Stomach (tissue), 9 donors: ENCODE measurements around the gene FSCN2. TPM values are rescaled to one million over a fixed set of nuclear protein-coding genes. Genes with fewer than 3 reads are reported as not detected.

Source experiments
- DNase-seq, 2 donors: peaks; one replicate each; pipeline versions ENCODE4 v3.0.0 to v3.0.0-alpha.2; 2013 to 2019
- H3K27ac ChIP-seq, 5 donors: fragments of 200-600 bp in 4 of 5; sonication (generic) in 4 of 5; one replicate each; pipeline ENCODE4 v1.5.1; 2013 to 2019; ENCODE audit warnings: mild to moderate bottlenecking in 1 of 5, moderate library complexity in 1 of 5
- H3K27me3 ChIP-seq, 3 donors: fragments of 200-600 bp; sonication (generic); one replicate each; pipeline ENCODE4 v1.5.1; 2017 to 2019; ENCODE audit warnings: mixed run types in 1 of 3
- H3K36me3 ChIP-seq, 4 donors: fragments of 200-600 bp; sonication (generic); 1 replicate in 3 of 4; 2 replicates in 1 of 4; pipeline ENCODE4 v1.5.1; 2016 to 2019
- H3K4me1 ChIP-seq, 4 donors: fragments of 200-600 bp; sonication (generic); one replicate each; pipeline ENCODE4 v1.5.1; 2016 to 2019
- H3K4me3 ChIP-seq, 4 donors: fragments of 200-600 bp; sonication (generic) in 3 of 4; one replicate each; pipeline ENCODE4 v1.5.1; 2016 to 2019; ENCODE audit warnings: mild to moderate bottlenecking in 1 of 4
- H3K9me3 ChIP-seq, 4 donors: fragments of 200-600 bp; sonication (generic); one replicate each; pipeline ENCODE4 v1.5.1; 2016 to 2019
- CTCF ChIP-seq, 7 experiments: fragments of 450-650 bp in 4 of 7; fragments of 200-600 bp in 3 of 7; sonication (generic) in 3 of 7; IDR thresholded peaks; one replicate each; pipeline ENCODE4 v1.5.1; 2016 to 2019; ENCODE audit warnings: antibody characterized with exemption in 7 of 7, control low read depth in 2 of 7, mild to moderate bottlenecking in 1 of 7
- EP300 ChIP-seq: sonication (generic); formaldehyde crosslinking; IDR thresholded peaks from one replicate; pipeline ENCODE4 v1.6.1; 2017; ENCODE audit warnings: antibody characterized with exemption
- POLR2A ChIP-seq, 4 donors: fragments of 450-650 bp; IDR thresholded peaks; one replicate each; pipeline ENCODE4 v1.6.1; 2016; ENCODE audit warnings: antibody characterized with exemption in 4 of 4, control low read depth in 2 of 4, mild to moderate bottlenecking in 1 of 4, moderate library complexity in 1 of 4
- POLR2AphosphoS5 ChIP-seq, 3 donors: sonication (generic); formaldehyde crosslinking; IDR thresholded peaks; one replicate each; pipeline ENCODE4 v1.6.1; 2016; ENCODE audit warnings: antibody characterized with exemption in 3 of 3
- WGBS, 5 donors: extraction: QIAGEN DNeasy Blood & Tissue Kit in 3 of 5; methylation state at CpG; one replicate each; pipeline versions ENCODE4 v1.1.5 to v1.1.7; 2013 to 2018; 5-methylcytosine and 5-hydroxymethylcytosine counted together
- intact Hi-C: fragments of 100-400 bp; cut with DNase I; formaldehyde crosslinking; loops from one replicate; pipeline ENCODE4 v1.15.1; 2023; ENCODE audit warnings: low total_unique reads
- polyA plus RNA-seq, 3 donors: library from polyadenylated mRNA; stranded (reverse); fragments of 200-250 nt; gene quantifications; one replicate each; pipeline ENCODE4 v1.2.3, GENCODE V29; 2013
- total RNA-seq, 5 donors: library from RNA; depleted of rRNA; stranded (reverse); fragments of >200 nt; gene quantifications; one replicate each; pipeline versions ENCODE4 v1.1.0 to v1.2.3, GENCODE V29; 2014 to 2016
- donor health status: healthy with polysubstance abuse.
- donor health status: Bipolar disorder and iron deficiency.
- donor health status: healthy.

The FSCN2 gene
- total and polyA plus RNA-seq, 8 donors, result 0.90 to 21.7 (median 2.8) TPM; not detected in 1

- peaks cover 0 to 16% (median 0%) of the 10 kb centered on the region in 3 donors for H3K27me3 ChIP-seq
- DNase-seq, result no peak
- H3K4me1 ChIP-seq, result no peaks in the 10 kb centered on the region
- WGBS, 5 donors, result 51 to 73% (median 60%) methylated on average over 32 to 64 of the region's 64 CpGs
- no peaks in the 10 kb centered on the region for H3K9me3 ChIP-seq
- intact Hi-C loops, result loop anchor here (5.0 kb wide), 1 partner anchor 52 kb away; no protein-coding TSS in a partner anchor
- no peaks in the 10 kb centered on the region for H3K36me3 ChIP-seq
- TF ChIP-seq EP300, result no peak
- TF ChIP-seq POLR2AphosphoS5 (IDR thresholded peaks at IDR 0.05), result no peak
- TF ChIP-seq POLR2A (IDR thresholded peaks at IDR 0.05), result no peak
- no peak for TF ChIP-seq CTCF (IDR thresholded peaks at IDR 0.05)
- H3K4me3 ChIP-seq, result no peak overlapping the region
- H3K27ac ChIP-seq, result no peak overlapping the region
These were observed 29.1 kb upstream of the FSCN2 start for GRCh38 chr17:81498953-81499600.

- Histone ChIP-seq H3K4me1 (no peaks in the 10 kb centered on the region), H3K27me3 (peaks cover 0 to 15% (median 0%) of the 10 kb centered on the region in 3 donors), H3K9me3 (no peaks in the 10 kb centered on the region), H3K4me3 (no peak overlapping the region), H3K27ac (no peak overlapping the region), H3K36me3 (no peaks in the 10 kb centered on the region)
- WGBS, 5 donors, result 60 to 79% (median 73%) methylated on average over 2 to 12 of the region's 12 CpGs
- DNase-seq, result no peak
- intact Hi-C loops, result loop anchor here (5.0 kb wide), 1 partner anchor 52 kb away; no protein-coding TSS in a partner anchor
- TF ChIP-seq CTCF (IDR thresholded peaks at IDR 0.05) (no peak), POLR2AphosphoS5 (IDR thresholded peaks at IDR 0.05) (no peak)
These were observed 28.6 kb upstream of the FSCN2 start for GRCh38 chr17:81499601-81499970.

- TF ChIP-seq EP300 (no peak), POLR2A (IDR thresholded peaks at IDR 0.05) (no peak), POLR2AphosphoS5 (IDR thresholded peaks at IDR 0.05) (no peak), CTCF (IDR thresholded peaks at IDR 0.05) (no peak)
- Histone ChIP-seq H3K36me3 (no peaks in the 10 kb centered on the region), H3K9me3 (no peaks in the 10 kb centered on the region), H3K4me1 (no peaks in the 10 kb centered on the region), H3K27me3 (peaks cover 0 to 10% (median 0%) of the 10 kb centered on the region in 3 donors), H3K27ac (no peak overlapping the region), H3K4me3 (no peak overlapping the region)
- 49 to 58% (median 53%) methylated on average over 7 of the region's 7 CpGs for WGBS, 5 donors
- intact Hi-C loops, result no loop called here
- DNase-seq, result no peak
These were observed 28.1 kb upstream of the FSCN2 start for GRCh38 chr17:81500047-81500446.

GRCh38 chr17:81502471-81503017, 25.6 kb upstream of the FSCN2 start:
- intact Hi-C loops, result no loop called here
- Histone ChIP-seq H3K36me3 (no peaks in the 10 kb centered on the region), H3K9me3 (no peaks in the 10 kb centered on the region), H3K27ac (no peak overlapping the region), H3K4me1 (no peaks in the 10 kb centered on the region), H3K27me3 (peaks cover 0 to 9% (median 0%) of the 10 kb centered on the region in 3 donors), H3K4me3 (no peak overlapping the region)
- DNase-seq, result no peak
- 55 to 71% (median 68%) methylated on average over 12 of the region's 12 CpGs for WGBS, 5 donors
- no peak for TF ChIP-seq POLR2AphosphoS5 (IDR thresholded peaks at IDR 0.05)
- no peak for TF ChIP-seq CTCF (IDR thresholded peaks at IDR 0.05)
- TF ChIP-seq EP300, result no peak
- TF ChIP-seq POLR2A (IDR thresholded peaks at IDR 0.05), result no peak
